H1 (cell line): ENCODE data around the gene LITAF. TPM values are rescaled to one million over a fixed set of nuclear protein-coding genes. Genes with fewer than 3 reads are reported as not detected.

Experiments
- CTCF ChIA-PET: fragments of 300-600 bp; sonication (Branson Sonifier 250); formaldehyde crosslinking; loops from one replicate; lab custom pipeline; 2021; ENCODE audit not compliant: partially characterized antibody; lab: Charles Lee
- POLR2A ChIA-PET: fragments of 300-600 bp; sonication (Branson Sonifier 250); formaldehyde crosslinking; loops from one replicate; lab custom pipeline; 2021; ENCODE audit warnings: inconsistent platforms; ENCODE audit not compliant: partially characterized antibody; lab: Charles Lee
- DNase-seq, 2 experiments: peaks; one replicate each; pipeline versions ENCODE4 v3.0.0 to v3.0.0-alpha.2; 2010 to 2022; ENCODE audit warnings: low spot score in 2 of 2, low read depth in 1 of 2, mixed read lengths in 1 of 2
- FAIRE-seq: peaks from 2 replicates; lab custom pipeline; 2011; peaks lifted over from hg19 to GRCh38; lab: Jason Lieb, UNC
- H2AFZ ChIP-seq: 2 replicates; pipeline ENCODE4 v1.8.1; 2012; ENCODE audit warnings: low read length, inconsistent platforms
- H2AK5ac ChIP-seq: 2 replicates; pipeline ENCODE4 v1.6.1; 2013; ENCODE audit warnings: low read depth, low read length
- H2BK120ac ChIP-seq: replicated peaks from 2 replicates; pipeline ENCODE3; 2013; ENCODE audit warnings: low read depth, low read length, inconsistent platforms
- H2BK12ac ChIP-seq: 2 replicates; pipeline ENCODE4 v1.6.1; 2013; ENCODE audit warnings: low read depth, low read length
- H2BK15ac ChIP-seq: 2 replicates; pipeline ENCODE4 v1.6.1; 2013; ENCODE audit warnings: low read length
- H2BK20ac ChIP-seq: 2 replicates; pipeline ENCODE4 v1.6.1; 2013; ENCODE audit warnings: low read length
- H2BK5ac ChIP-seq: 2 replicates; pipeline ENCODE4 v1.6.1; 2013; ENCODE audit warnings: low read depth, low read length
- H3K14ac ChIP-seq: 2 replicates; pipeline ENCODE4 v1.6.1; 2013; ENCODE audit warnings: inconsistent platforms; ENCODE audit not compliant: insufficient read length
- H3K18ac ChIP-seq: 2 replicates; pipeline ENCODE4 v1.6.1; 2013; ENCODE audit warnings: low read length; ENCODE audit errors: extremely low read depth
- H3K23ac ChIP-seq: 2 replicates; pipeline ENCODE4 v1.6.1; 2013; ENCODE audit warnings: inconsistent platforms; ENCODE audit not compliant: insufficient read length
- H3K23me2 ChIP-seq: 2 replicates; pipeline ENCODE4 v1.6.1; 2013; ENCODE audit warnings: low read depth, low read length
- H3K27ac ChIP-seq: 2 replicates; pipeline ENCODE4 v1.6.1; 2011; ENCODE audit warnings: low read depth, low read length, inconsistent platforms
- H3K27me3 ChIP-seq, 4 experiments: replicated peaks in 1 of 4; 1 replicate in 1 of 4; 2 replicates in 3 of 4; pipeline versions ENCODE4 v1.6.1 to v1.8.1; 2011 to 2013; ENCODE audit warnings: low read length in 3 of 4, mild to moderate bottlenecking in 3 of 4, inconsistent platforms in 2 of 4, mixed read lengths in 2 of 4, moderate library complexity in 1 of 4; ENCODE audit not compliant: control insufficient read depth in 3 of 4, insufficient read depth in 3 of 4; ENCODE audit errors: extremely low read depth in 1 of 4
- H3K36me3 ChIP-seq, 4 experiments: 2 replicates each; pipeline versions ENCODE4 v1.6.1 to v1.8.1; 2011 to 2013; ENCODE audit warnings: mild to moderate bottlenecking in 4 of 4, low read length in 3 of 4, moderate library complexity in 2 of 4, control low read depth in 1 of 4, inconsistent platforms in 1 of 4; ENCODE audit not compliant: insufficient read depth in 4 of 4, control insufficient read depth in 2 of 4
- H3K4ac ChIP-seq: replicated peaks from 2 replicates; pipeline ENCODE3; 2013; ENCODE audit warnings: low read length, low read depth, mixed read lengths, inconsistent platforms; ENCODE audit not compliant: insufficient read length
- H3K4me1 ChIP-seq, 4 experiments: replicated peaks in 1 of 4; 1 replicate in 1 of 4; 2 replicates in 3 of 4; pipeline versions ENCODE4 v1.6.1 to v1.8.1; 2011 to 2013; ENCODE audit warnings: low read length in 3 of 4, inconsistent platforms in 2 of 4, mixed read lengths in 1 of 4; ENCODE audit not compliant: insufficient read depth in 4 of 4, control insufficient read depth in 3 of 4
- H3K4me2 ChIP-seq, 2 experiments: 2 replicates each; pipeline versions ENCODE4 v1.6.1 to v1.8.1; 2011 to 2013; ENCODE audit warnings: low read depth in 2 of 2, low read length in 2 of 2, control low read depth in 1 of 2, inconsistent platforms in 1 of 2, mild to moderate bottlenecking in 1 of 2; ENCODE audit not compliant: insufficient read depth in 1 of 2
- H3K4me3 ChIP-seq, 4 experiments: fragments of 200-600, 300-600 bp in 1 of 4; sonication (generic), shearing (Covaris generic), sonication (Bioruptor Twin) in 1 of 4; 2 replicates each; pipeline versions ENCODE4 v1.5.1 to v1.8.1; 2011 to 2016; ENCODE audit warnings: low read length in 4 of 4, low read depth in 3 of 4, control low read depth in 2 of 4, inconsistent platforms in 2 of 4, mild to moderate bottlenecking in 2 of 4, mixed read lengths in 1 of 4, moderate library complexity in 1 of 4; ENCODE audit not compliant: insufficient read depth in 2 of 4; ENCODE audit errors: extremely low read depth in 1 of 4
- H3K56ac ChIP-seq: replicated peaks from 2 replicates; pipeline ENCODE3; 2013; ENCODE audit warnings: low read depth, mild to moderate bottlenecking, mixed read lengths, low read length, inconsistent platforms; ENCODE audit not compliant: insufficient read length
- H3K79me1 ChIP-seq: 2 replicates; pipeline ENCODE4 v1.6.1; 2013; ENCODE audit warnings: low read depth, low read length, control low read depth
- H3K79me2 ChIP-seq, 2 experiments: 2 replicates each; pipeline versions ENCODE4 v1.6.1 to v1.8.1; 2012 to 2013; ENCODE audit warnings: low read length in 2 of 2, mild to moderate bottlenecking in 2 of 2, inconsistent platforms in 1 of 2; ENCODE audit not compliant: insufficient read depth in 2 of 2, control insufficient read depth in 1 of 2
- H3K9ac ChIP-seq, 4 experiments: replicated peaks in 1 of 4; 1 replicate in 1 of 4; 2 replicates in 3 of 4; pipeline versions ENCODE4 v1.6.1 to v1.8.1; 2011 to 2013; ENCODE audit warnings: low read depth in 3 of 4, low read length in 3 of 4, control low read depth in 2 of 4, mild to moderate bottlenecking in 2 of 4, moderate library complexity in 2 of 4, inconsistent platforms in 1 of 4; ENCODE audit errors: extremely low read depth in 1 of 4
- H3K9me3 ChIP-seq, 2 experiments: 2 replicates each; pipeline versions ENCODE4 v1.6.1 to v1.8.1; 2012 to 2013; ENCODE audit warnings: mild to moderate bottlenecking in 2 of 2, moderate library complexity in 2 of 2, control low read depth in 1 of 2, inconsistent platforms in 1 of 2, low read depth in 1 of 2, low read length in 1 of 2, mixed read lengths in 1 of 2; ENCODE audit not compliant: insufficient read depth in 2 of 2
- H4K20me1 ChIP-seq, 2 experiments: replicated peaks in 1 of 2; 2 replicates each; pipeline versions ENCODE3 to v1.8.1; 2011 to 2013; ENCODE audit warnings: inconsistent platforms in 2 of 2, low read length in 2 of 2, mild to moderate bottlenecking in 1 of 2; ENCODE audit not compliant: insufficient read depth in 2 of 2, control insufficient read depth in 1 of 2
- H4K5ac ChIP-seq: 2 replicates; pipeline ENCODE4 v1.6.1; 2013; ENCODE audit warnings: low read length, low read depth, mixed read lengths, inconsistent platforms; ENCODE audit not compliant: insufficient read length
- H4K8ac ChIP-seq: 2 replicates; pipeline ENCODE4 v1.8.0; 2013; ENCODE audit warnings: mild to moderate bottlenecking, moderate library complexity, low read length, inconsistent platforms; ENCODE audit not compliant: insufficient read depth; ENCODE audit errors: extremely low read depth
- H4K91ac ChIP-seq: replicated peaks from 2 replicates; pipeline ENCODE3; 2013; ENCODE audit warnings: low read length, mixed read lengths, inconsistent platforms; ENCODE audit not compliant: insufficient read length
- SP4 ChIP-seq: IDR thresholded peaks from 2 replicates; pipeline ENCODE4 v1.6.1; 2012; ENCODE audit warnings: low read length, inconsistent platforms
- YY1 ChIP-seq: IDR thresholded peaks from 2 replicates; pipeline ENCODE4 v1.6.1; 2011; ENCODE audit warnings: low read depth, mild to moderate bottlenecking, low read length
- WGBS, 2 experiments: shearing (Covaris generic) in 1 of 2; methylation state at CpG; one replicate each; pipeline versions ENCODE4 v1.1.6 to v1.1.7; 2013 to 2015; ENCODE audit warnings: low lambda C conversion rate in 2 of 2, mixed read lengths in 2 of 2, inconsistent platforms in 1 of 2, low coverage in 1 of 2, missing lambda C conversion rate in 1 of 2; ENCODE audit not compliant: insufficient replicate concordance in 2 of 2, insufficient coverage in 1 of 2, insufficient read length in 1 of 2; ENCODE audit errors: extremely low coverage in 1 of 2, missing lambda C conversion rate in 1 of 2; 5-methylcytosine and 5-hydroxymethylcytosine counted together
- polyA plus RNA-seq, 7 experiments: library from polyadenylated mRNA; depleted of rRNA in 3 of 7; stranded (reverse) in 5 of 7; unstranded in 2 of 7; fragments of >200 nt in 5 of 7; fragments of 200-250 nt in 2 of 7; gene quantifications; 1 replicate in 5 of 7; 2 replicates in 1 of 7; 4 replicates in 1 of 7; pipeline versions ENCODE4 v1.2.1 to v1.2.3, GENCODE V29; 2011 to 2013; ENCODE audit warnings: missing spikeins in 2 of 7, mixed read lengths in 2 of 7
- total RNA-seq: library from RNA; stranded (reverse); fragmentation: NEBNext Ultra II Directional; extraction: Animal tissue kit (Norgen Biotek cat#: 25700); gene quantifications from 2 replicates; pipeline ENCODE4 v1.2.1, GENCODE V29; 2021
- TF ChIP-seq, protein P1 (sequence below), 3 experiments: IDR thresholded peaks; 1 replicate in 2 of 3; 2 replicates in 1 of 3; pipeline versions ENCODE4 v1.5.1 to v1.6.1; 2011; ENCODE audit warnings: low read length in 3 of 3, mild to moderate bottlenecking in 3 of 3, inconsistent platforms in 2 of 3, low read depth in 1 of 3, moderate library complexity in 1 of 3; ENCODE audit not compliant: insufficient read depth in 1 of 3; ENCODE audit errors: control extremely low read depth in 1 of 3

LITAF gene
- total and polyA plus RNA-seq, 2 of the 8 experiments (the other 6 are each of a cell fraction or from before 2014, with no cell fraction given): 165 to 205 TPM

GRCh38 chr16:11506741-11507305, 79.9 kb downstream of the LITAF start:
- no peak overlapping the region for H2AFZ ChIP-seq
- H4K91ac ChIP-seq: no peak overlapping the region
- no peak overlapping the region for H3K4ac ChIP-seq
- 88% methylated on average over 12 of the region's 12 CpGs; no CpG with 5 or more reads in 1 of the 2 experiments for WGBS, 2 experiments
- H2BK20ac ChIP-seq: no peak overlapping the region
- H4K5ac ChIP-seq: no peak overlapping the region
- H3K9ac ChIP-seq: no peak overlapping the region
- ChIA-PET CTCF (interaction anchor here (0.7 to 2.7 kb wide), 6 partner anchors 11 to 553 kb away, joined by 3 to 10 read pairs (median 3); no protein-coding TSS in a partner anchor), POLR2A (interaction anchor here (1.1 to 1.4 kb wide), 2 partner anchors 9 to 10 kb away, joined by 3 read pairs; no protein-coding TSS in a partner anchor)
- no peak overlapping the region for H3K23ac ChIP-seq
- no peak overlapping the region for H3K4me2 ChIP-seq
- H3K9me3 ChIP-seq: no peaks in the 10 kb centered on the region
- H3K4me1 ChIP-seq: peaks cover 2 to 16% (median 7%) of the 10 kb centered on the region in 4 experiments
- no peak overlapping the region for H3K14ac ChIP-seq
- H4K20me1 ChIP-seq: no peaks in the 10 kb centered on the region
- H2AK5ac ChIP-seq: no peak overlapping the region
- no peak overlapping the region for H2BK120ac ChIP-seq
- no peak overlapping the region for H3K27ac ChIP-seq
- no peaks in the 10 kb centered on the region for H3K23me2 ChIP-seq
- FAIRE-seq (no peak), DNase-seq (no peak)
- H3K36me3 ChIP-seq: no peaks in the 10 kb centered on the region
- 0 out of 2 replicates have a peak overlapping the region, but pooled peaks have one; percentile 14 for H2BK12ac ChIP-seq
- no peak overlapping the region for H3K18ac ChIP-seq
- no peak for TF ChIP-seq SP4
- TF ChIP-seq YY1: no peak
- TF ChIP-seq, protein P1, sequence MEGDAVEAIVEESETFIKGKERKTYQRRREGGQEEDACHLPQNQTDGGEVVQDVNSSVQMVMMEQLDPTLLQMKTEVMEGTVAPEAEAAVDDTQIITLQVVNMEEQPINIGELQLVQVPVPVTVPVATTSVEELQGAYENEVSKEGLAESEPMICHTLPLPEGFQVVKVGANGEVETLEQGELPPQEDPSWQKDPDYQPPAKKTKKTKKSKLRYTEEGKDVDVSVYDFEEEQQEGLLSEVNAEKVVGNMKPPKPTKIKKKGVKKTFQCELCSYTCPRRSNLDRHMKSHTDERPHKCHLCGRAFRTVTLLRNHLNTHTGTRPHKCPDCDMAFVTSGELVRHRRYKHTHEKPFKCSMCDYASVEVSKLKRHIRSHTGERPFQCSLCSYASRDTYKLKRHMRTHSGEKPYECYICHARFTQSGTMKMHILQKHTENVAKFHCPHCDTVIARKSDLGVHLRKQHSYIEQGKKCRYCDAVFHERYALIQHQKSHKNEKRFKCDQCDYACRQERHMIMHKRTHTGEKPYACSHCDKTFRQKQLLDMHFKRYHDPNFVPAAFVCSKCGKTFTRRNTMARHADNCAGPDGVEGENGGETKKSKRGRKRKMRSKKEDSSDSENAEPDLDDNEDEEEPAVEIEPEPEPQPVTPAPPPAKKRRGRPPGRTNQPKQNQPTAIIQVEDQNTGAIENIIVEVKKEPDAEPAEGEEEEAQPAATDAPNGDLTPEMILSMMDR (IDR thresholded peaks at IDR 0.05; ENCODE audit: control extremely low read depth in 1 of 3, insufficient read depth in 1 of 3, low read depth in 1 of 3, low read length in 3 of 3): peak in 2 of 3 experiments; percentile 7 to 29; a peak in 2 of 4 replicates
- H3K79me2 ChIP-seq: no peaks in the 10 kb centered on the region
- H2BK15ac ChIP-seq: peak overlapping the region; percentile 75; the same call in 1 of the 2 replicates
- peak overlapping the region; percentile 1; the same call in 1 of the 2 replicates for H2BK5ac ChIP-seq
- H3K79me1 ChIP-seq: no peaks in the 10 kb centered on the region
- no peak overlapping the region for H3K56ac ChIP-seq
- no peak overlapping the region for H3K4me3 ChIP-seq
- H3K27me3 ChIP-seq: no peaks in the 10 kb centered on the region
- H4K8ac ChIP-seq: peak overlapping the region; percentile 26; the same call in 1 of the 2 replicates
